Measurements from ENCODE around the gene RABEP1.

Gene RABEP1

GRCh38 chr17:5365831-5366230, 83.7 kb downstream of the RABEP1 start:
- Histone ChIP-seq H3K36me3 (ENCODE audit: insufficient read depth, low read length) (peaks cover 42% of the 10 kb centered on the region), H3K9ac (ENCODE audit: low read length) (no peak overlapping the region), H3K27me3 (ENCODE audit: control insufficient read depth in 1 of 2, insufficient read depth in 2 of 2, low read length in 2 of 2) (no peaks in the 10 kb centered on the region), H3K27ac (ENCODE audit: low read depth, low read length) (no peak overlapping the region), H3K4me1 (ENCODE audit: insufficient read depth, low read length) (no peaks in the 10 kb centered on the region), H3K9me3 (ENCODE audit: low read length) (no peaks in the 10 kb centered on the region), H3K4me3 (ENCODE audit: low read depth in 1 of 2, low read length in 2 of 2) (no peak overlapping the region)

GRCh38 chr17:5370411-5370810, 88.3 kb downstream of the RABEP1 start:
- peaks cover 48% of the 10 kb centered on the region for H3K36me3 ChIP-seq (ENCODE audit: insufficient read depth, low read length)

GRCh38 chr17:5373112-5373511, 91.0 kb downstream of the RABEP1 start:
- Histone ChIP-seq H3K27ac (ENCODE audit: low read depth, low read length) (no peak overlapping the region), H3K9ac (ENCODE audit: low read length) (no peak overlapping the region), H3K27me3 (ENCODE audit: control insufficient read depth in 1 of 2, insufficient read depth in 2 of 2, low read length in 2 of 2) (no peaks in the 10 kb centered on the region), H3K9me3 (ENCODE audit: low read length) (no peaks in the 10 kb centered on the region), H3K4me3 (ENCODE audit: low read depth in 1 of 2, low read length in 2 of 2) (no peak overlapping the region), H3K36me3 (ENCODE audit: insufficient read depth, low read length) (peaks cover 64% of the 10 kb centered on the region), H3K4me1 (ENCODE audit: insufficient read depth, low read length) (no peaks in the 10 kb centered on the region)

More at GRCh38 chr17:5370411-5370810, 88.3 kb downstream of the RABEP1 start:
- Histone ChIP-seq H3K4me3 (ENCODE audit: low read depth in 1 of 2, low read length in 2 of 2) (no peak overlapping the region), H3K4me1 (ENCODE audit: insufficient read depth, low read length) (no peaks in the 10 kb centered on the region), H3K27me3 (ENCODE audit: control insufficient read depth in 1 of 2, insufficient read depth in 2 of 2, low read length in 2 of 2) (no peaks in the 10 kb centered on the region), H3K9ac (ENCODE audit: low read length) (no peak overlapping the region), H3K9me3 (ENCODE audit: low read length) (no peaks in the 10 kb centered on the region), H3K27ac (ENCODE audit: low read depth, low read length) (no peak overlapping the region)

GRCh38 chr17:5378566-5379207, 96.6 kb downstream of the RABEP1 start:
- Histone ChIP-seq H3K27ac (ENCODE audit: low read depth, low read length) (no peak overlapping the region), H3K36me3 (ENCODE audit: insufficient read depth, low read length) (peaks cover 86% of the 10 kb centered on the region), H3K4me3 (ENCODE audit: low read depth in 1 of 2, low read length in 2 of 2) (no peak overlapping the region), H3K9me3 (ENCODE audit: low read length) (no peaks in the 10 kb centered on the region), H3K4me1 (ENCODE audit: insufficient read depth, low read length) (no peaks in the 10 kb centered on the region), H3K9ac (ENCODE audit: low read length) (no peak overlapping the region), H3K27me3 (ENCODE audit: control insufficient read depth in 1 of 2, insufficient read depth in 2 of 2, low read length in 2 of 2) (no peaks in the 10 kb centered on the region)

- Histone ChIP-seq H3K27ac (ENCODE audit: low read depth, low read length) (no peak overlapping the region), H3K9ac (ENCODE audit: low read length) (no peak overlapping the region), H3K4me3 (ENCODE audit: low read depth in 1 of 2, low read length in 2 of 2) (no peak overlapping the region), H3K36me3 (ENCODE audit: insufficient read depth, low read length) (peaks cover 89% of the 10 kb centered on the region), H3K27me3 (ENCODE audit: control insufficient read depth in 1 of 2, insufficient read depth in 2 of 2, low read length in 2 of 2) (no peaks in the 10 kb centered on the region), H3K4me1 (ENCODE audit: insufficient read depth, low read length) (no peaks in the 10 kb centered on the region), H3K9me3 (ENCODE audit: low read length) (no peaks in the 10 kb centered on the region)
These were observed 97.4 kb downstream of the RABEP1 start for GRCh38 chr17:5379351-5380107.

GRCh38 chr17:5380491-5381135, 98.5 kb downstream of the RABEP1 start:
- no peaks in the 10 kb centered on the region for H3K4me1 ChIP-seq (ENCODE audit: insufficient read depth, low read length)
- H3K9ac ChIP-seq (ENCODE audit: low read length) = no peak overlapping the region
- H3K36me3 ChIP-seq (ENCODE audit: insufficient read depth, low read length) = peaks cover 91% of the 10 kb centered on the region
- no peak overlapping the region for H3K27ac ChIP-seq (ENCODE audit: low read depth, low read length)
- no peaks in the 10 kb centered on the region for H3K9me3 ChIP-seq (ENCODE audit: low read length)
- no peak overlapping the region for H3K4me3 ChIP-seq (ENCODE audit: low read depth in 1 of 2, low read length in 2 of 2)
- no peaks in the 10 kb centered on the region for H3K27me3 ChIP-seq (ENCODE audit: control insufficient read depth in 1 of 2, insufficient read depth in 2 of 2, low read length in 2 of 2)

- H3K4me3 ChIP-seq (ENCODE audit: low read depth in 1 of 2, low read length in 2 of 2) = no peak overlapping the region
- no peak overlapping the region for H3K27ac ChIP-seq (ENCODE audit: low read depth, low read length)
- H3K9ac ChIP-seq (ENCODE audit: low read length) = no peak overlapping the region
- peaks cover 94% of the 10 kb centered on the region for H3K36me3 ChIP-seq (ENCODE audit: insufficient read depth, low read length)
- no peaks in the 10 kb centered on the region for H3K9me3 ChIP-seq (ENCODE audit: low read length)
- H3K27me3 ChIP-seq (ENCODE audit: control insufficient read depth in 1 of 2, insufficient read depth in 2 of 2, low read length in 2 of 2) = no peaks in the 10 kb centered on the region
- H3K4me1 ChIP-seq (ENCODE audit: insufficient read depth, low read length) = no peaks in the 10 kb centered on the region
These were observed 99.5 kb downstream of the RABEP1 start for GRCh38 chr17:5381542-5381941.

GRCh38 chr17:5391678-5392077, 109.6 kb downstream of the RABEP1 start:
- H3K27ac ChIP-seq (ENCODE audit: low read depth, low read length) = no peak overlapping the region
- no peaks in the 10 kb centered on the region for H3K9me3 ChIP-seq (ENCODE audit: low read length)
- no peaks in the 10 kb centered on the region for H3K27me3 ChIP-seq (ENCODE audit: control insufficient read depth in 1 of 2, insufficient read depth in 2 of 2, low read length in 2 of 2)
- no peak overlapping the region for H3K4me3 ChIP-seq (ENCODE audit: low read depth in 1 of 2, low read length in 2 of 2)
- H3K9ac ChIP-seq (ENCODE audit: low read length) = no peak overlapping the region
- H3K36me3 ChIP-seq (ENCODE audit: insufficient read depth, low read length) = peaks cover 72% of the 10 kb centered on the region
- H3K4me1 ChIP-seq (ENCODE audit: insufficient read depth, low read length) = no peaks in the 10 kb centered on the region

- Histone ChIP-seq H3K27me3 (ENCODE audit: control insufficient read depth in 1 of 2, insufficient read depth in 2 of 2, low read length in 2 of 2) (no peaks in the 10 kb centered on the region), H3K4me1 (ENCODE audit: insufficient read depth, low read length) (no peaks in the 10 kb centered on the region)
These were observed 114.5 kb downstream of the RABEP1 start for GRCh38 chr17:5396612-5397011.

GRCh38 chr17:5399767-5400166, 117.7 kb downstream of the RABEP1 start:
- Histone ChIP-seq H3K4me3 (ENCODE audit: low read depth in 1 of 2, low read length in 2 of 2) (no peak overlapping the region), H3K9me3 (ENCODE audit: low read length) (no peaks in the 10 kb centered on the region), H3K36me3 (ENCODE audit: insufficient read depth, low read length) (peaks cover 60% of the 10 kb centered on the region), H3K9ac (ENCODE audit: low read length) (no peak overlapping the region), H3K27ac (ENCODE audit: low read depth, low read length) (no peak overlapping the region), H3K4me1 (ENCODE audit: insufficient read depth, low read length) (no peaks in the 10 kb centered on the region), H3K27me3 (ENCODE audit: control insufficient read depth in 1 of 2, insufficient read depth in 2 of 2, low read length in 2 of 2) (no peaks in the 10 kb centered on the region)

More at GRCh38 chr17:5396612-5397011, 114.5 kb downstream of the RABEP1 start:
- Histone ChIP-seq H3K4me3 (ENCODE audit: low read depth in 1 of 2, low read length in 2 of 2) (no peak overlapping the region), H3K9ac (ENCODE audit: low read length) (no peak overlapping the region), H3K27ac (ENCODE audit: low read depth, low read length) (no peak overlapping the region), H3K9me3 (ENCODE audit: low read length) (no peaks in the 10 kb centered on the region), H3K36me3 (ENCODE audit: insufficient read depth, low read length) (peaks cover 60% of the 10 kb centered on the region)

GRCh38 chr17:5405400-5405799, 123.3 kb downstream of the RABEP1 start:
- H3K36me3 ChIP-seq (ENCODE audit: insufficient read depth, low read length) = peaks cover 74% of the 10 kb centered on the region
- no peak overlapping the region for H3K27ac ChIP-seq (ENCODE audit: low read depth, low read length)
- H3K4me3 ChIP-seq (ENCODE audit: low read depth in 1 of 2, low read length in 2 of 2) = no peak overlapping the region

More at GRCh38 chr17:5405400-5405799, 123.3 kb downstream of the RABEP1 start:
- Histone ChIP-seq H3K9ac (ENCODE audit: low read length) (no peak overlapping the region), H3K9me3 (ENCODE audit: low read length) (no peaks in the 10 kb centered on the region), H3K27me3 (ENCODE audit: control insufficient read depth in 1 of 2, insufficient read depth in 2 of 2, low read length in 2 of 2) (no peaks in the 10 kb centered on the region), H3K4me1 (ENCODE audit: insufficient read depth, low read length) (no peaks in the 10 kb centered on the region)
